B cell (primary cell): Measurements from ENCODE around the gene FTCD.

Experiments used
- CTCF ChIP-seq: fragments of 200-600 bp; IDR thresholded peaks from one replicate; pipeline ENCODE4 v1.8.0; 2022; ENCODE audit warnings: antibody characterized with exemption, mild to moderate bottlenecking
- EZH2 ChIP-seq: IDR thresholded peaks from 2 replicates; pipeline ENCODE4 v1.6.1; 2012; ENCODE audit warnings: borderline replicate concordance, low read depth, mild to moderate bottlenecking, moderate library complexity, low read length; ENCODE audit not compliant: insufficient read depth, poor library complexity, severe bottlenecking

GRCh38 chr21:46124926-46125845, 30.2 kb downstream of the FTCD start:
- TF ChIP-seq CTCF = no peak
- TF ChIP-seq EZH2 = no peak
